Peyer's patch (tissue), 4 donors: Measurements from ENCODE around the gene PAPSS1. TPM values are rescaled to one million over a fixed set of nuclear protein-coding genes. Genes with fewer than 3 reads are reported as not detected.
"Not testable (repeated sequence)": the region's sequence is repeated elsewhere in the genome, so short reads cannot be mapped to it uniquely, and the experiment has no call there.

Source experiments
- DNase-seq, 3 donors: peaks; one replicate each; pipeline ENCODE4 v3.0.0-alpha.2; 2017 to 2019
- H3K27ac ChIP-seq, 4 donors: fragments of 200-600 bp; sonication (generic); one replicate each; pipeline ENCODE4 v1.5.1; 2016 to 2019
- H3K27me3 ChIP-seq, 2 donors: fragments of 200-600 bp; sonication (generic); one replicate each; pipeline ENCODE4 v1.5.1; 2019
- H3K36me3 ChIP-seq, 3 donors: fragments of 200-600 bp; sonication (generic); one replicate each; pipeline ENCODE4 v1.5.1; 2016 to 2019
- H3K4me1 ChIP-seq, 4 donors: fragments of 200-600 bp; sonication (generic); one replicate each; pipeline ENCODE4 v1.5.1; 2016 to 2019
- H3K4me3 ChIP-seq, 4 donors: fragments of 200-600 bp; sonication (generic); 1 replicate in 3 of 4; 2 replicates in 1 of 4; pipeline ENCODE4 v1.5.1; 2016 to 2019; ENCODE audit warnings: mild to moderate bottlenecking in 1 of 4
- H3K9me3 ChIP-seq, 4 donors: fragments of 200-600 bp; sonication (generic); one replicate each; pipeline ENCODE4 v1.5.1; 2016 to 2019; ENCODE audit warnings: mild to moderate bottlenecking in 1 of 4
- CTCF ChIP-seq, 6 experiments: fragments of 450-650 bp in 4 of 6; fragments of 200-600 bp in 2 of 6; sonication (generic) in 1 of 6; IDR thresholded peaks; one replicate each; pipeline ENCODE4 v1.5.1; 2017 to 2019; ENCODE audit warnings: antibody characterized with exemption in 6 of 6, mild to moderate bottlenecking in 3 of 6, moderate library complexity in 1 of 6
- POLR2A ChIP-seq, 2 donors: fragments of 450-650 bp; IDR thresholded peaks; one replicate each; pipeline ENCODE4 v1.5.1; 2017; ENCODE audit warnings: antibody characterized with exemption in 2 of 2, mild to moderate bottlenecking in 2 of 2, moderate library complexity in 2 of 2
- total RNA-seq, 4 donors: library from RNA; depleted of rRNA; stranded (reverse); fragments of >200 nt; gene quantifications; one replicate each; pipeline ENCODE4 v1.1.0, GENCODE V29; 2016

The PAPSS1 gene
- total RNA-seq, 4 donors from 2014 or later, result 9.0 to 23.3 (median 18.1) TPM

DNA sequence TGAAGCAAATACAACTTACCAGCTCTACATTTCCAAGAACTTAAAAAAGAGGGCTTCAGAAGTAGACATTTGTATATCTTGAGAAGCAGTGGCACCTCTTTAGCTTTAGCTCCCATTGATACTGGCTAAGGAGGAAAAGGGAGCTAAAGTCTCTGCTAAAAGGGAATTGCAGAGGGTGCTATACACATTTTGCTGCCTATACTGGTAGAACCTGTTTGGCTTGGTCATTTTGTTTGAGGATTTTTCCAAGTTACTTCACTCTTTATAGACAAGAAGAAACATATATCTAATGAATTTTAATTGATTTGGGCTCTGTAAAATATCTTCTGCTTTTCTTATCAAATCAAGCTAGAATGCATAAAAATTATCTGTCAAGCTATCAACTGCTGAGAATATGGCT is 11.8 kb downstream of the PAPSS1 start:
- Histone ChIP-seq H3K9me3 (peaks cover 0 to 20% (median 5%) of the 10 kb centered on the region in 4 donors), H3K4me1 (no peaks in the 10 kb centered on the region), H3K36me3 (no peaks in the 10 kb centered on the region), H3K27ac (no peak overlapping the region), H3K27me3 (no peaks in the 10 kb centered on the region), H3K4me3 (no peak overlapping the region)
- TF ChIP-seq POLR2A (IDR thresholded peaks at IDR 0.05), result no peak
- no peak for TF ChIP-seq CTCF (IDR thresholded peaks at IDR 0.05)
- DNase-seq, result no peak

DNA sequence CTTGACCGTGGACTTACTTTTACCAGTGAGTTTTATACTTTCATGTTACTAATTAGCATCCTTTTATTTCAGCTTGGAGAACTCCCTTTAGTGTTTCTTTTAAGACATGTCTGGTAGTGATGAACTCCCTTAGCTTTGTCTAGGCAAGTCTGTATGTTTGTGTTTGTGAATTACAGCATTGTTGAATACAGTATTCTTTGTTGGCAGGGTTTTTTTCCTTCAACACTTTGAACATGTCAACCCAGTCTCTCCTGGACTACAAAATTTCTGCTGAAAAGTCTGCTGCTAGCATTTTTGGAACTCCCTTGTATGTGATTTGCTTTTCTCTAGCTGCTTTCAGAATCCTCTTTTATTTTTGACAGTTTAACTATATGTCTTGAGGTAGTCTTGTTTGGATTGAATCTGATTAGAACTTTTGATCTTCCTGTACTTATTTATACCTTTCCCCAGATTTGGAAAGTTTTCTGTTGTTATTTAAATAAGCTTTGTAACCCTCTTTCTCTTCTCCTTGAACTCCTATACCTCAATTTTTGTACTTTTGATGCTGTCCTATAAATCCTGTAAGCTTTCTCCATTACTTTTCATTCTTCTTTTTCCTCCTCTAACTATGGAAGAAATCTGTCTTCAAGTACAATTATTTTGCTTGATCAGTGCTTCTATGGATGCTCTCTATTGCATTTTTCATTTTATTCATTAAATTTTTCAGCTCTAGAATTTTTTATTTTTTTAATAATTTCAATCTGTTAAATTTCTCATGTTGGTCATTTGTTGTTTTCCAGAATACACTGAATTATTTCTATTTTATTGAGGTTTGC is 14.1 kb downstream of the PAPSS1 start:
- no peak overlapping the region for H3K27ac ChIP-seq
- H3K4me1 ChIP-seq, result no peaks in the 10 kb centered on the region
- TF ChIP-seq CTCF (IDR thresholded peaks at IDR 0.05), result no peak
- H3K36me3 ChIP-seq, result no peaks in the 10 kb centered on the region
- peaks cover 0 to 20% (median 5%) of the 10 kb centered on the region in 4 donors for H3K9me3 ChIP-seq
- H3K4me3 ChIP-seq, result no peak overlapping the region
- no peaks in the 10 kb centered on the region for H3K27me3 ChIP-seq
- no peak for DNase-seq

DNA sequence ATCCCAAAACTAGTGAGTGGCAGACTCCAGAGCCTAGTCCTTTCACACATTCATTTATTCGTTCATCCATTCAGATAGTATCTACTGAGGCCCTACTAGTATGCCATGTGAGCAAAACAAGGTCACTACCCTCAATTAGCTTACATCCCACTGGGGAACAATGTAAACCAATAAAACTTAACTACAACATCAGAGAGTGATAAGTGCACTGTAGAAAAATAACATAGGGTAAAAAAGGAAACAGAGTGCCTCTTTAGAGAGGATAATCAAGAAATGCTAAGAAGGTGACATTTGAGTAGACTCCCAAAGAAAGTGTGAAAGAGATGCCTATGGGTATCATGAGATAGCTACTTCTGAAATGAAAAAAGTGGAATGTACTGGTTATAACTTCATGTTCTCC is 18.5 kb downstream of the PAPSS1 start:
- H3K4me3 ChIP-seq, result no peak overlapping the region
- no peaks in the 10 kb centered on the region for H3K4me1 ChIP-seq
- no peak overlapping the region for H3K27ac ChIP-seq
- peaks cover 0 to 16% (median under 1%) of the 10 kb centered on the region in 4 donors for H3K9me3 ChIP-seq
- no peak for TF ChIP-seq POLR2A (IDR thresholded peaks at IDR 0.05)
- TF ChIP-seq CTCF (IDR thresholded peaks at IDR 0.05), result no peak
- DNase-seq, result no peak
- no peaks in the 10 kb centered on the region for H3K36me3 ChIP-seq
- no peaks in the 10 kb centered on the region for H3K27me3 ChIP-seq

DNA sequence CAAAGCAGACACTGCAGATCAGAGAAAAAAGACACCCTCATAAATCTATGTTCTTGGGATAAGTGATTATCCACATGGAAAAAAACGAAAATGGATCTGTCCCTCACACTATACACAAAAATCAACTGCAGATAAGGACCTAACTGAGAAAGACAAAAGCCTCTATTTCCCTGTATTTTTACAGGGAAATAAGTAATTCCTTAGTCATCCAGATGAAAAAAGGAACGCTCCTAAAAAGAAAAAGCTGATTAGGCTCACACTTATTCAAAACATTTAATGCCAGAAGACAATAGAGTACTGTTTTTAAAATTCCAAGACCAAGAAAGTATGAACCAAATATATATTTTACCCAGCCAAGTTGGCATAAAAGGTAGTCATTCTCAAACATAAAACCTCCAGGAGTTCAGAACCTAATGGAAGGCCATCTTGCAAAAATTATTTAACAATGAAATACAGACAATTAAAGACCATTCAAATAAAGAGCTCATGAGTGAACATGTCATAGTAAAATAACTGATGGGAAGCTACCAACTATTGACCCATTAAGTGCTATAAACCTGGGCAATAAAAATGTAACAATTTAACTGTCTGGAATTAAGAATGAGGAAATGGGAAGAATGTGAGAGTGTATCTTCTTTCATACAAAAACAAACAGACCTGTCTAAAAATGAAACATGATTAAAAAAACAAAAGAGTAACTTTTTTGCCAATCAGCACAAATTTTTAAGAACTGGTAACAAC is 20.4 kb downstream of the PAPSS1 start:
- no peak for TF ChIP-seq CTCF (IDR thresholded peaks at IDR 0.05)
- no peak for TF ChIP-seq POLR2A (IDR thresholded peaks at IDR 0.05)
- Histone ChIP-seq H3K4me1 (no peaks in the 10 kb centered on the region), H3K27ac (no peak overlapping the region), H3K27me3 (no peaks in the 10 kb centered on the region), H3K36me3 (no peaks in the 10 kb centered on the region), H3K4me3 (no peak overlapping the region), H3K9me3 (peaks cover 0 to 1% (median 0%) of the 10 kb centered on the region in 4 donors)
- DNase-seq, result no peak

- H3K27ac ChIP-seq, H3K36me3 ChIP-seq, H3K9me3 ChIP-seq, H3K4me1 ChIP-seq, DNase-seq, H3K4me3 ChIP-seq, H3K27me3 ChIP-seq: not testable (repeated sequence)
Observed at GRCh38 chr4:107696187-107696586, 23.8 kb downstream of the PAPSS1 start.

DNA sequence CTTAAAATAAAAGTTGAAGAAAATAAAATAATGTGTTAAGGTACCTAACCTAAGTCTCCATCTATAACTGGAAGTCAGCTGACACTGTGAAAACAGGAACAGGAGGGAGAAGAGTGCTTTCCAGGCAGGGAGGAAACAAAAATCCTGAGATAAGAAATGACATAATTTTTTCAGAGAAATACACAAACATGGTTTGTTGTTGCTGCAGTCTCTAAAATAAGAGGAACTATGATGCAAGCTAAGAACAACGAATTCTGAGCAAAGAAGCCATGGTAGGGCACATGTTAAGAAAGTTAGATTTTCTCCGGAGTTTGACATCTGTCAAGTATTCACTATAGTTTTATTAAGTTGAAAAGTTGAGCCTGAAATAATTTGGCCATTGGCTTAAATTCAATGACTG is 26.9 kb downstream of the PAPSS1 start:
- Histone ChIP-seq H3K27ac (no peak overlapping the region), H3K4me3 (no peak overlapping the region)

More for the DNA sequence above, 26.9 kb downstream of the PAPSS1 start:
- no peaks in the 10 kb centered on the region for H3K9me3 ChIP-seq
- DNase-seq, result no peak
- H3K36me3 ChIP-seq, result no peaks in the 10 kb centered on the region
- no peaks in the 10 kb centered on the region for H3K4me1 ChIP-seq
- TF ChIP-seq CTCF (IDR thresholded peaks at IDR 0.05), result no peak
- TF ChIP-seq POLR2A (IDR thresholded peaks at IDR 0.05), result no peak
- H3K27me3 ChIP-seq, result no peaks in the 10 kb centered on the region
